HG03175 (cell line): ENCODE measurements around the gene SLC37A2.

Source experiments
- ATAC-seq: cut with Tn5 transposase; IDR thresholded peaks from one replicate; pipeline ENCODE4 v1.9.1; 2021; ENCODE audit warnings: mild to moderate bottlenecking, moderate library complexity; ENCODE audit not compliant: unreplicated experiment

The SLC37A2 gene

GRCh38 chr11:125108469-125108868, 45.4 kb downstream of the SLC37A2 start:
- ATAC-seq: no peak

- ATAC-seq: no peak
Observed at GRCh38 chr11:125110506-125110905, 47.4 kb downstream of the SLC37A2 start.

- no peak for ATAC-seq
Observed at GRCh38 chr11:125111001-125111342, 47.9 kb downstream of the SLC37A2 start.

- peak; percentile 98 for ATAC-seq
Observed at GRCh38 chr11:125111343-125112207, 48.5 kb downstream of the SLC37A2 start, which contains the start of gene TMEM218. Gene TMEM218 (minus strand): TSS chr11:125111626. CDS start chr11:125102241, 9,385 bp downstream.

GRCh38 chr11:125112208-125112604, 49.1 kb downstream of the SLC37A2 start:
- ATAC-seq: no peak

GRCh38 chr11:125114518-125114917, 51.4 kb downstream of the SLC37A2 start:
- ATAC-seq: no peak

GRCh38 chr11:125117429-125117828, 54.3 kb downstream of the SLC37A2 start:
- no peak for ATAC-seq

- ATAC-seq: no peak
Observed at GRCh38 chr11:125123194-125123946, 60.3 kb downstream of the SLC37A2 start.

GRCh38 chr11:125123947-125124617, 61.0 kb downstream of the SLC37A2 start:
- peak; percentile 94 for ATAC-seq

GRCh38 chr11:125124618-125124992, 61.5 kb downstream of the SLC37A2 start:
- no peak for ATAC-seq

GRCh38 chr11:125128450-125128849, 65.3 kb downstream of the SLC37A2 start:
- no peak for ATAC-seq

GRCh38 chr11:125129316-125129993, 66.3 kb downstream of the SLC37A2 start:
- no peak for ATAC-seq

- ATAC-seq: no peak
Observed at GRCh38 chr11:125132071-125132470, 69.0 kb downstream of the SLC37A2 start.

- ATAC-seq: no peak
Observed at GRCh38 chr11:125132596-125132995, 69.5 kb downstream of the SLC37A2 start.

- ATAC-seq: no peak
Observed at GRCh38 chr11:125136001-125136400, 72.9 kb downstream of the SLC37A2 start.

- no peak for ATAC-seq
Observed at GRCh38 chr11:125138966-125139365, 75.9 kb downstream of the SLC37A2 start.

- ATAC-seq: no peak
Observed at GRCh38 chr11:125139778-125140177, 76.7 kb downstream of the SLC37A2 start.
